Measurements from ENCODE around the gene GGTLC3.
"Not testable (repeated sequence)": the region's sequence is repeated elsewhere in the genome, so short reads cannot be mapped to it uniquely, and the experiment has no call there.

Gene GGTLC3

DNA sequence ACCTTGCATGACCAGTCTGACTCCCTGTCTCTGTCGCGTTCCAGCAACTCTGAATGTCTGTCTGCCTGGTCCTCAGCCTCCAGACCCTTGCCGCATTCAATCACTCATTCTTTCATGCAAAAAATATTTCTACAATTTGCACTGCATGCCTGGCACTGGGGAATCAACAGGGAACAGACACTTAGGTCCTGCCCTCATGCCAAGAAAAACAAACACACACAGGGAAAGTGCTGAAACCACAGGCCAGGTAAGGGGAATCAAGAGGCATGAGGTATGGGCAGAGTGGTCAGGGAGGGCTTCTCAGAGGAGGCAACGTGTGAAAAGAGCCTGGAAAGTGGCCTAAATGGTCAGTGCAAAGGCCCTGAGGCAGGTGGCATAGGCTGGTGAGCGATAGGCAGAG lies at the start of gene GGTLC3:
Gene GGTLC3, minus strand, starts transcription at position 101 of the 400 bp plus-strand sequence. CDS start 264 bp downstream, outside the sequence.
- not testable (repeated sequence) for DNase-seq

DNA sequence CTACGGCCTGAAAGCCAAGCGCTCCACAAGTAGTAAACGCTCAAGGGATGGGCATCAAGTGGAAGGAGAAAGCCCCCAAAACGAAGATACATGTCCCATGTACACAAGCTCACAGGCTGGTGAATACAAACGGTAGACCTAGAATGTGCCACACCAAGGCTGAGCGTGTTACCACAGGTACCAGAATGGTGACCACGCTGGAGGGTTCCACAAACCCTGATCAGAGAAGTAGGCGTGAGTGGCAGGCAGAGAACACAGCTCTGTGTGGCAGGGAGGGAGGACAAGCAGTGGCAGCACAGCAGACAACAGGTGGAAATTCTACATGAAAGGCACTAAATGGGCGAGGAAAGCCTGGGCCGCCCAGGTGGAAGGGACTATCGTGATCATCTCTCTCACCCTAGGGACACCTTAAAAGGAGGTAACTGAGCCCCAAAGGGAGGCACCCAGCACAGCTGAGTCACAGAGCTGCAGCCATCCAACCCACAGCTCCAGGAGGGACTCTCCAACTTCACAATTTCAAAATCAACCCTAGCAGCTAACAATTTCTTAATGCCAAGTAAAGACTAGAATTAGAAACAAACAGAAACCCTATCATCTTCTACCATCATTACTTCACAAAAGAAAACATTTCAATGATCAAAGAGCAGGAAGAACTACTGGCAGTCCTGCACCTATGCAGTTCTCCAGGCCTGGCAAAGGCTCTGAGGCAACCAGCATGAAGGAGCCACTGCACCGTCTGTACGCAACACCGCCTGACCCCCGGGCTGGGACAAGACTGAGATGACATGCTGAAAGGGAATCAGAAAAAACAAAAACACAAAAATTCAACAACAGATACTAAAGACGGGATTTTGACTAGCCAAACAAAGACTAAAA lies 42.4 kb upstream of the GGTLC3 start:
- DNase-seq, result not testable (repeated sequence)

DNA sequence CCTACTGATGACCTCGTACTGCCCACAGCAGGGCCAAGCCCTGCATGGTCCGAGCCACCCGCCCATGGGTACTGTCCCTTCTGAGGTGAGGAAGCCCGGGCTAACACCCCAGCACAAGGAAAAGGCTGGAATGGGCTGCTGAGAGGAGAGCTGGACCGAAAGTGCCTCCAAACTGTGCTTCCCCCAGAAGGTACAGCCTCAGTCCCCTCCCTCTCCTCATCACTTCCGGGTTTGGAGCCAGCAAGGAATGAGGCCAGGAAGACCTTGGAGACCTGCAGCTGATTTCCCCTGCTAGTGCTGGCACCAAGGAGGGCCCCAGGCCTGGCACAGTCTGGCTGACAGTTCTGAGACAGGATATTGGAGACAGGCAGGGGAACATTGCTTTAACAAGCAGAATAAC lies 41.0 kb upstream of the GGTLC3 start:
- not testable (repeated sequence) for DNase-seq

- not testable (repeated sequence) for DNase-seq
Measured at GRCh38 chr22:18558516-18558915, 40.6 kb upstream of the GGTLC3 start.

GRCh38 chr22:18554280-18555256 lies 36.6 kb upstream of the GGTLC3 start:
- not testable (repeated sequence) for DNase-seq

- DNase-seq, result not testable (repeated sequence)
Measured at GRCh38 chr22:18552839-18553597, 35.1 kb upstream of the GGTLC3 start.

DNA sequence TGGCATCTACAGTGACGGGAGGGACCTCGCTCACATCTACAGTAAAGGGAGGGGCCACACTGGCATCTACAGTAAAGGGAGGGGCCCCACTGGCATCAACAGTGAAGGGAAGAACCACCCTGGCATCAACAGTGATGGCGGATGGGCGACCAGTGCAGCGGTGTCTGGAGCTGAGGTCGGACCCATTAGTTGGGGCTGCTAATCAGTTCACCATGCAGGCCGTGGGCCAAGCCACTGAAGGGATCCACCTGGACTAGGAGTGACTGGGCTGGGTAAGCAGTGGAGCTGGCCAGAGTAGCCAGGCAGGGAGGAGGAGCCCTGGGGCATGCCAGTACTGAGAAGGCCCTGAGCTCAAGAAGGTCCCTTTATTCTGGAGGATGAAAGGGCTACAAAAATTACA lies 33.1 kb upstream of the GGTLC3 start:
- DNase-seq, result not testable (repeated sequence)

GRCh38 chr22:18549458-18550179 lies 31.7 kb upstream of the GGTLC3 start:
- not testable (repeated sequence) for DNase-seq

GRCh38 chr22:18544615-18545014 lies 26.7 kb upstream of the GGTLC3 start:
- DNase-seq, result not testable (repeated sequence)

DNA sequence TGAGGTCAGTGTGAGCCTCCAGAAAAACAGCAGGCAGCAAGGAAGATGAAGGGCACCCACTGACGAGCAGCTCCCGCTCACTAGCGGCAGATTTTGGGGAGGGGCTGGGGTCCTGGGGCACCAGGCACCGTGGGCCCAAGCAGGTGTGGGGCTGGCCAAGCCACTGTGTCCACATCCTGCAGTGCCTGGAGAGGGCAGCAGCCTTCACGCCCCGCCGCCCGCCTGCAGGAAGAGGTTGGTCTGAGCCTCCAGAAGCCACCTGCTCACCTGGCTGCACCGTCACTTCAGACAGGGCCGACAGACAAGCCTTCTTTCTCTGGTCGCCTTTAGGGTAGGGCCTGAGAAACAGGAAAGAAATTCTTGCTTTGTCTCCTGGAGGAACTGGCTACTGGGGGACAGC lies 25.4 kb upstream of the GGTLC3 start:
- DNase-seq, result not testable (repeated sequence)

- not testable (repeated sequence) for DNase-seq
Measured at GRCh38 chr22:18539994-18540393, 22.0 kb upstream of the GGTLC3 start.

GRCh38 chr22:18534315-18534714 lies 16.4 kb upstream of the GGTLC3 start:
- not testable (repeated sequence) for DNase-seq

DNA sequence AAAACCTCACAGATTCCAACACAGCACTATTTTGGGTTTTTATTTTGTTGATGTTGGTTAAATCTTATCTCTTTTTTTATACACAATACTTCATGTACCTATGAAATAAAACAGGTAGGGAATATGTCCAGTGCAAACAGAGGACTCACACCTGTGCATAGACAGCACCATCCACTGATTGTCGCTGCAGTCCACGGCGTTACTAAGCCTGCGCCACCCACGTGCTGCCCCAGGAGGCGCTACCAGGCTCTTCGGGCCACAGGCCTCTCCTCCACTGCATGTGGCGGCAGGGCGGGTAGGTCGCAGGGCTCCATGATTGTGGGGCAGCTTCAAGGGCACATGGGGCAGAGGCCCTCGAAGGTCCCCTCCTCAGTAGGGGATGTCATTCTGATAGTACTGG lies 15.7 kb upstream of the GGTLC3 start:
- not testable (repeated sequence) for DNase-seq

GRCh38 chr22:18529416-18530145 lies 11.6 kb upstream of the GGTLC3 start:
- DNase-seq, result not testable (repeated sequence)

- DNase-seq, result peak; percentile 34
Measured at GRCh38 chr22:18528597-18529415, 10.8 kb upstream of the GGTLC3 start.

DNA sequence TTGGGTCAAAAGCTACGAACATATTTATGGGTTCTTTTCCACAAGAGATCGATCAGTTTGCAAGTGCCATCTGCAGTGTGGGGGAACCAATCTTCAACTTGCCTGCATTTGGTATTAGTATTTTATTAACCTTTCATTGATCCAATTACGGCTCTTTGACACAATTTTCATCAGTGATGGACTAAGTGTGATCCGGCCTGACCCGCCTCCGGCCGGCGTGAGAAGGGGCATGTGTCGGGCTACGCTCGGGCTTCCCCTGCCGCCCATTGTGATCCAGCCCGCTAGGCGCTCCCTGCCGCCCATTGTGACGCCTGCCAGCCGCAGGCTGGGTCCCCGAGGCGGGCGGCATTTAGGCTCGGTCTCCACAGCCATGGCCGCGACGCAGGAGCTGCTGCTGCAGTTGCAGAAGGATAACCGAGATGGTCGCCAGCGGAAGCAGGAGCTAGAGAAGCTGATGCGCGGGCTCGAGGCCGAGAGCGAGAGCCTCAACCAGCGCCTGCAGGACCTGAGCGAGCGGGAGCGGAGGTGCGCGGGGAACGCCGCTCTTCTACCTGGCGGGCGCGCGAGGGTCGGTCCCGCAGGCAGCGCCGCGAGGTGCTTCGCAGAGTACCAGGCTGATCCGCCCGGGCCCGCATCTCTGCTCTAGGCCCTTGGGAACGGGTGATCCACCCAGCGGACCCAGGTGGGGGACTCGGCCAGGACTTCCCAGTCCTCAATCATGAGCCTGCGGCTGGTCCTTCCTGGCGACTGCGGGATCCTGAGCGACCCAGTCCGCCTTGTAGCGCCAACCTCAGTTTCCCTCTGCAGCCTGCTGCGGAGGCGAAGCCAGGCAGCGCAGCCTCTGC lies 10.0 kb upstream of the GGTLC3 start, which contains the start of gene TMEM191B:
Gene TMEM191B, plus strand, starts transcription at position 51 of the 845 bp plus-strand sequence. Its CDS starts 179 bp downstream, at position 230.
- DNase-seq, result not testable (repeated sequence)

DNA sequence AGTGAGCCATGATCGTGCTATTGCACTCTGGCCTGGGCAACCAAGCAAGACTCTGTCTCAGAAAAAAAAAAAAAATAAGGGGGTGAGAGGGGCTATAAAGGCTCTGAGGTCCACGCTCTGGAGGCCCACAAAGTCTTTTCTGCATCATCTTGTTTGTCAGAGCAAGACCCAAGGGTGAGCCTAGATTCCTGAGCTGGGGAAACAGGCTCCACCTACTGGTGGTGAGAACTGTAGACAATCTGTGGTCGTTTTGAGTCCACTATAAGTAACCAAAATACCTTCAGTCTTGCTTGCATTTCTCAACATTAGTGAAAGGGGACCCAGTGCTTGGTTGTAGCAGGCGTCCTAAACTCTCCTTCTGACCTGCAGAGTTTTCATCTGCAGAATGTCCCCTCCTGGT lies 5.4 kb upstream of the GGTLC3 start:
- not testable (repeated sequence) for DNase-seq

DNA sequence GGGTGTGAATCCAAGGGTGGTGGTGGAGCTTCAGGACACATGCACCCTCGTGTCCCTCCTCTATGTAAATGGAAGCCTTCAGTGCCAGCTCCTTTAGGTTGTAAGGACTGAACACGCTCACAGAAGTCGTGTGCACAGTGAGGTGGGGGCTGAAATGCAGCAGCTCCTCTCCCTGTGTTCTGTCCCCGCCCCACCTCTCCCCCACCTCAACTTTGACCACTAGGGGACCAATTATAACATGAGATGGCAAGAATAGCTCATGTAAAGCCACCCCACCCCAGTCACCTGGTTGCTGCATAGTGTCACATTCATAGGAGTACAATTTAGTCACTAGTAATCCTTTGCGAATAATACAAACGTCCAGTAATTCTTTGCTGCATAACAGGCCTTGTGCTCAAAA lies 4.8 kb upstream of the GGTLC3 start:
- DNase-seq, result not testable (repeated sequence)

DNA sequence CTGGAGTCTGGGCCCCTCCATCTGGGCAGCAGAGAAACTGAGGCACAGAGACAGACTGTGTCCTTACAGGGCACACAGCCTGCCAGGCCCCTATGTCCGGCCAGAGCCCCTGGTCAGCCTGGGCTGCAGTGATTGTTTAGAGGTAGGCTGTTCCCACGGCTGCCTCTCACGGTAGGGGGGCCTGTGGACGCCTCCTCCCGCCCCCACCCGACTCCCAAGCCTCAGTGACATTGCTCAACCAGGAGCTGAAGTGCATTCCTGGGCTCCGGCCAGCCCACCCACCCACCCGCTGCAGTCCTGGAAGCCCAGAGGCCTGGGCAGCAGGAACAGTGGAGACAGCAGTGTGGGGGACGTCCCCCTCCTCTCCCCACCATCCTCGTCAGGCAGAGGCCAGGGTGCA lies 4.5 kb downstream of the GGTLC3 start:
- not testable (repeated sequence) for DNase-seq

Data from fibroblast of upper back skin (primary cell).